Neural cell (in vitro differentiated cells): ENCODE measurements around the gene NUDT1. TPM values are rescaled to one million over a fixed set of nuclear protein-coding genes. Genes with fewer than 3 reads are reported as not detected.

ENCODE experiments used
- H2AFZ ChIP-seq: fragments of 200-600, 300-800 bp; sonication (generic), shearing (Covaris generic); 2 replicates; pipeline ENCODE4 v1.6.0; 2014; ENCODE audit warnings: low read depth, mild to moderate bottlenecking, antibody characterized with exemption, low read length, moderate library complexity
- H3F3A ChIP-seq: fragments of 200-600 bp; shearing (Covaris generic); 2 replicates; pipeline ENCODE4 v1.6.1; 2016; ENCODE audit warnings: mild to moderate bottlenecking, moderate library complexity, mixed read lengths, antibody characterized with exemption, low read length; ENCODE audit not compliant: insufficient read depth, poor library complexity, severe bottlenecking
- H3K27ac ChIP-seq: fragments of 200-600, 300-800 bp; sonication (generic), shearing (Covaris generic); 2 replicates; pipeline ENCODE4 v1.5.1; 2014; ENCODE audit warnings: mild to moderate bottlenecking, low read length, moderate library complexity
- H3K27me3 ChIP-seq: fragments of 300-800, 200-600 bp; sonication (generic), shearing (Covaris generic); 2 replicates; pipeline ENCODE4 v1.6.0; 2014; ENCODE audit warnings: mild to moderate bottlenecking, low read depth, low read length, moderate library complexity; ENCODE audit not compliant: insufficient read depth
- H3K36me3 ChIP-seq: fragments of 300-800, 200-600 bp; sonication (generic), shearing (Covaris generic); 2 replicates; pipeline ENCODE4 v1.5.1; 2014; ENCODE audit warnings: mild to moderate bottlenecking, antibody characterized with exemption, low read length, moderate library complexity; ENCODE audit not compliant: insufficient read depth
- H3K4me2 ChIP-seq: fragments of 300-800, 200-600 bp; sonication (generic), shearing (Covaris generic); 2 replicates; pipeline ENCODE4 v1.6.0; 2014; ENCODE audit warnings: mild to moderate bottlenecking, low read length
- H3K4me3 ChIP-seq: fragments of 300-800, 200-600 bp; sonication (generic), shearing (Covaris generic); 2 replicates; pipeline ENCODE4 v1.5.1; 2014; ENCODE audit warnings: mild to moderate bottlenecking, low read length, moderate library complexity
- H3K79me2 ChIP-seq: fragments of 200-600 bp; shearing (Covaris generic); replicated peaks from 2 replicates; pipeline ENCODE4 v1.6.0; 2014; ENCODE audit warnings: mild to moderate bottlenecking, low read length, moderate library complexity; ENCODE audit not compliant: insufficient read depth
- H3K9ac ChIP-seq: fragments of 300-800, 200-600 bp; sonication (generic), shearing (Covaris generic); 2 replicates; pipeline ENCODE4 v1.6.1; 2016; ENCODE audit warnings: mild to moderate bottlenecking, low read length, mixed read lengths
- H3K9me2 ChIP-seq: fragments of 200-600 bp; shearing (Covaris generic); 2 replicates; pipeline ENCODE4 v1.6.1; 2016; ENCODE audit warnings: mild to moderate bottlenecking, low read length, mixed read lengths; ENCODE audit not compliant: insufficient read depth
- H3K9me3 ChIP-seq: fragments of 200-600, 300-800 bp; sonication (generic), shearing (Covaris generic); 2 replicates; pipeline ENCODE4 v1.6.1; 2016; ENCODE audit warnings: mild to moderate bottlenecking, mixed run types, low read length, moderate library complexity, mixed read lengths
- H4K20me1 ChIP-seq: fragments of 200-600 bp; shearing (Covaris generic); 2 replicates; pipeline ENCODE4 v1.6.1; 2016; ENCODE audit warnings: mild to moderate bottlenecking, mixed run types; ENCODE audit not compliant: insufficient read depth
- CTCF ChIP-seq: fragments of 450-650 bp; IDR thresholded peaks from 2 replicates; pipeline ENCODE4 v1.5.1; 2014; ENCODE audit warnings: antibody characterized with exemption, mild to moderate bottlenecking, moderate library complexity; ENCODE audit not compliant: poor library complexity, severe bottlenecking
- EP300 ChIP-seq: fragments of 450-650 bp; conservative IDR thresholded peaks from 2 replicates; pipeline ENCODE4 v1.6.1; 2014; ENCODE audit warnings: antibody characterized with exemption, mild to moderate bottlenecking, moderate library complexity; ENCODE audit not compliant: poor library complexity, severe bottlenecking
- MXI1 ChIP-seq: fragments of 450-650 bp; conservative IDR thresholded peaks from 2 replicates; pipeline ENCODE4 v1.6.1; 2014; ENCODE audit warnings: antibody characterized with exemption, mild to moderate bottlenecking; ENCODE audit not compliant: poor library complexity, severe bottlenecking
- POLR2AphosphoS5 ChIP-seq: IDR thresholded peaks from 2 replicates; pipeline ENCODE4 v1.6.1; 2012
- REST ChIP-seq: IDR thresholded peaks from 2 replicates; pipeline ENCODE4 v1.6.1; 2012; ENCODE audit warnings: borderline replicate concordance
- SMC3 ChIP-seq: fragments of 450-650 bp; conservative IDR thresholded peaks from 2 replicates; pipeline ENCODE4 v1.6.1; 2014; ENCODE audit warnings: antibody characterized with exemption, mild to moderate bottlenecking, moderate library complexity; ENCODE audit not compliant: poor library complexity
- TAF1 ChIP-seq: IDR thresholded peaks from 2 replicates; pipeline ENCODE4 v1.6.1; 2012; ENCODE audit warnings: low read depth
- polyA plus RNA-seq: library from polyadenylated mRNA; depleted of rRNA; stranded (reverse); fragments of >200 nt; gene quantifications from 2 replicates; pipeline ENCODE4 v1.2.3, GENCODE V29; 2014

NUDT1 gene
- polyA plus RNA-seq, 1 donor from 2014 or later: 67.8 TPM

- Histone ChIP-seq H3K9me2 (no peaks in the 10 kb centered on the region), H3K27ac (no peak overlapping the region), H2AFZ (no peak overlapping the region), H3K36me3 (no peaks in the 10 kb centered on the region), H3K27me3 (no peaks in the 10 kb centered on the region), H3F3A (no peaks in the 10 kb centered on the region), H3K4me2 (no peak overlapping the region), H3K9ac (no peak overlapping the region), H4K20me1 (no peaks in the 10 kb centered on the region), H3K9me3 (no peaks in the 10 kb centered on the region), H3K79me2 (peaks cover 18% of the 10 kb centered on the region), H3K4me3 (no peak overlapping the region)
- no peak for TF ChIP-seq POLR2AphosphoS5
- no peak for TF ChIP-seq REST
- TF ChIP-seq SMC3: no peak
- TF ChIP-seq CTCF: no peak
- TF ChIP-seq EP300: no peak
- TF ChIP-seq MXI1: no peak
Measured at GRCh38 chr7:2243458-2243857, 1.4 kb downstream of the NUDT1 start.

GRCh38 chr7:2244404-2244995 is 2.5 kb downstream of the NUDT1 start:
- TF ChIP-seq SMC3 (no peak), EP300 (no peak), TAF1 (no peak), MXI1 (no peak)
- Histone ChIP-seq H3K27ac (no peak overlapping the region), H3K36me3 (no peaks in the 10 kb centered on the region), H3F3A (no peaks in the 10 kb centered on the region), H3K4me3 (no peak overlapping the region), H3K4me2 (no peak overlapping the region), H3K9me3 (no peaks in the 10 kb centered on the region), H4K20me1 (no peaks in the 10 kb centered on the region), H3K9ac (no peak overlapping the region), H3K79me2 (peaks cover 18% of the 10 kb centered on the region), H3K9me2 (no peaks in the 10 kb centered on the region), H2AFZ (no peak overlapping the region), H3K27me3 (no peaks in the 10 kb centered on the region)

DNA sequence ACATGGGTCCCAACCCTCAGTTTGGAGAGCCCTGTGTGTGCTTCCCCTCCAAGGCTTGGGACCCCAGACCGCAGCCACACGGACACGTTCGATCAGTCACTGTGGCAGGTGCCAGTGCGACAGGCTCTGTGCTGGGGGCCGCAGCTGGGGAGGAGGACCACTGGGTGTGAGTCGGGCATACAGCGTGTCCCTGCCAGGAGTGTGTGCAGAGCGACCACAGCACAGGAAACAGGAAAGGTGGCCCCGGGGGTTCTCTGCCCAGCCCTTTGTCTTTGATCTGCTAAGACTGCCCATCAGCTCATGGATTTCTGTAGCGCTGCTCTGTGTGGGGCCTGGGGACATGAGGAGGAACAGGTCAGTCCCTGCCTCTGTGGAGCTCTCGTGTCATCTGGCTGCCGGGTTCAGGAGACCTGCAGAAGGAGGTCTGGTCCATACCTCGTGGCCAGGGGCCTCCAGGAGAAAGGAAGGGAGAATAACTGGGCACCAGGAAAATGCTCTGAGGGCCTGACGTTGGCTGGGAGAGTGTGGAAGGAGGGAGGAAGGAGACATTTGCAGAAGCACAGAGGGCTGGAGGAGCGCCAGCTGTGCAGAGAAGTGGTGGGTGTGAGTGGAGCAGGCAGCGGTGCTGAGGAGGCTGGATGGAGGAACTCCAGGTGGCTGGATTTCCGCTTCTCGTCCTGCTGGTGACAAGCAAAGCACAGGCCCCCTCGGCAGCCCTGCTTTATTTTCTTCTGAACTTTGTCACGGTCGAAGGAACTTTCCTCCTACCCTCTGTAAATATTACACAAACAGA is 4.1 kb downstream of the NUDT1 start:
- H3F3A ChIP-seq: no peaks in the 10 kb centered on the region
- H3K36me3 ChIP-seq: no peaks in the 10 kb centered on the region
- no peaks in the 10 kb centered on the region for H3K27me3 ChIP-seq
- no peaks in the 10 kb centered on the region for H3K9me3 ChIP-seq
- H2AFZ ChIP-seq: no peak overlapping the region
- H4K20me1 ChIP-seq: no peaks in the 10 kb centered on the region
- TF ChIP-seq CTCF (no peak), MXI1 (no peak), REST (no peak)
- H3K4me2 ChIP-seq: no peak overlapping the region
- no peak overlapping the region for H3K27ac ChIP-seq
- peaks cover 10% of the 10 kb centered on the region for H3K79me2 ChIP-seq
- H3K9me2 ChIP-seq: no peaks in the 10 kb centered on the region
- H3K4me3 ChIP-seq: no peak overlapping the region
- H3K9ac ChIP-seq: no peak overlapping the region
